Subcutaneous abdominal adipose tissue (tissue), 5 donors: ENCODE results near the gene BRPF1.
"Not testable (repeated sequence)": the region's sequence is repeated elsewhere in the genome, so short reads cannot be mapped to it uniquely, and the experiment has no call there.

Source experiments
- H3K27ac ChIP-seq: one replicate; pipeline ENCODE4 v1.7.0; 2013; ENCODE audit warnings: low read depth, mild to moderate bottlenecking, inconsistent platforms, low read length, moderate library complexity
- H3K27me3 ChIP-seq, 5 donors: one replicate each; pipeline ENCODE4 v1.7.0; 2013; ENCODE audit warnings: low read length in 5 of 5, inconsistent platforms in 1 of 5; ENCODE audit not compliant: control insufficient read depth in 5 of 5, insufficient read depth in 4 of 5
- H3K36me3 ChIP-seq, 5 donors: one replicate each; pipeline ENCODE4 v1.7.0; 2013; ENCODE audit warnings: low read length in 5 of 5; ENCODE audit not compliant: control insufficient read depth in 5 of 5, insufficient read depth in 5 of 5
- H3K4me1 ChIP-seq, 5 donors: one replicate each; pipeline ENCODE4 v1.7.0; 2013; ENCODE audit warnings: low read length in 5 of 5, mild to moderate bottlenecking in 3 of 5, moderate library complexity in 1 of 5; ENCODE audit not compliant: control insufficient read depth in 5 of 5, insufficient read depth in 5 of 5
- H3K4me3 ChIP-seq, 5 donors: one replicate each; pipeline ENCODE4 v1.7.0; 2013; ENCODE audit warnings: low read length in 5 of 5, low read depth in 1 of 5
- H3K9ac ChIP-seq, 5 donors: one replicate each; pipeline ENCODE4 v1.7.0; 2013; ENCODE audit warnings: low read length in 5 of 5, mild to moderate bottlenecking in 4 of 5, moderate library complexity in 3 of 5
- H3K9me3 ChIP-seq, 5 donors: one replicate each; pipeline ENCODE4 v1.7.0; 2013; ENCODE audit warnings: low read length in 5 of 5; ENCODE audit not compliant: control insufficient read depth in 5 of 5
- donor health status: healthy.
- donor health status: healthy.
- donor health status: healthy.
- donor health status: healthy.
- donor health status: healthy.

Gene BRPF1

GRCh38 chr3:9761919-9762318 lies 30.4 kb downstream of the BRPF1 start:
- Histone ChIP-seq H3K36me3 (peaks cover 7 to 81% (median 75%) of the 10 kb centered on the region in 5 donors), H3K9me3 (no peaks in the 10 kb centered on the region), H3K4me3 (no peak overlapping the region), H3K9ac (peak overlapping the region in 1 of 5 donors; percentile 15), H3K27ac (no peak overlapping the region), H3K27me3 (no peaks in the 10 kb centered on the region), H3K4me1 (peaks cover 0 to 6% (median 5%) of the 10 kb centered on the region in 5 donors)

- H3K36me3 ChIP-seq = peaks cover 6 to 72% (median 68%) of the 10 kb centered on the region in 5 donors
These were observed 31.3 kb downstream of the BRPF1 start for GRCh38 chr3:9762871-9763270.

GRCh38 chr3:9765865-9766264 lies 34.3 kb downstream of the BRPF1 start:
- no peaks in the 10 kb centered on the region for H3K9me3 ChIP-seq

More at GRCh38 chr3:9762871-9763270, 31.3 kb downstream of the BRPF1 start:
- Histone ChIP-seq H3K27me3 (no peaks in the 10 kb centered on the region), H3K4me3 (no peak overlapping the region), H3K9me3 (no peaks in the 10 kb centered on the region), H3K4me1 (peaks cover 0 to 16% (median 14%) of the 10 kb centered on the region in 5 donors), H3K27ac (no peak overlapping the region), H3K9ac (no peak overlapping the region)

GRCh38 chr3:9767418-9767817 lies 35.9 kb downstream of the BRPF1 start:
- H3K27me3 ChIP-seq = no peaks in the 10 kb centered on the region
- peaks cover 2 to 29% (median 28%) of the 10 kb centered on the region in 5 donors for H3K36me3 ChIP-seq
- H3K9ac ChIP-seq = peak overlapping the region in 4 of 5 donors; percentile 11 to 90 (median 44)
- H3K9me3 ChIP-seq = no peaks in the 10 kb centered on the region
- H3K4me1 ChIP-seq = peaks cover 13 to 55% (median 49%) of the 10 kb centered on the region in 5 donors
- peak overlapping the region; percentile 60 for H3K27ac ChIP-seq
- H3K4me3 ChIP-seq = peak overlapping the region in 2 of 5 donors; percentile 4 to 17

More at GRCh38 chr3:9765865-9766264, 34.3 kb downstream of the BRPF1 start:
- Histone ChIP-seq H3K9ac (no peak overlapping the region), H3K27me3 (no peaks in the 10 kb centered on the region), H3K27ac (no peak overlapping the region), H3K36me3 (peaks cover 2 to 44% (median 41%) of the 10 kb centered on the region in 5 donors), H3K4me1 (peaks cover 10 to 46% (median 42%) of the 10 kb centered on the region in 5 donors), H3K4me3 (no peak overlapping the region)

GRCh38 chr3:9768141-9768775 lies 36.7 kb downstream of the BRPF1 start:
- no peaks in the 10 kb centered on the region for H3K27me3 ChIP-seq
- peaks cover 2 to 21% (median 20%) of the 10 kb centered on the region in 5 donors for H3K36me3 ChIP-seq
- no peaks in the 10 kb centered on the region for H3K9me3 ChIP-seq
- H3K4me1 ChIP-seq = peaks cover 13 to 55% (median 49%) of the 10 kb centered on the region in 5 donors
- H3K27ac ChIP-seq = peak overlapping the region; percentile 97
- H3K4me3 ChIP-seq = peak overlapping the region; percentile 69 to 84 (median 81)
- peak overlapping the region; percentile 42 to 90 (median 77) for H3K9ac ChIP-seq

GRCh38 chr3:9769012-9769411 lies 37.5 kb downstream of the BRPF1 start:
- peaks cover 13 to 55% (median 49%) of the 10 kb centered on the region in 5 donors for H3K4me1 ChIP-seq
- no peaks in the 10 kb centered on the region for H3K9me3 ChIP-seq
- H3K9ac ChIP-seq = peak overlapping the region; percentile 77 to 91 (median 87)
- H3K36me3 ChIP-seq = peaks cover 2 to 17% (median 14%) of the 10 kb centered on the region in 5 donors
- H3K4me3 ChIP-seq = peak overlapping the region; percentile 69 to 84 (median 81)
- H3K27ac ChIP-seq = peak overlapping the region; percentile 97
- H3K27me3 ChIP-seq = no peaks in the 10 kb centered on the region

GRCh38 chr3:9769426-9770275 lies 38.1 kb downstream of the BRPF1 start, which contains the start of gene CAMK1:
TSS of gene CAMK1 (minus strand) at chr3:9769947. CDS start at chr3:9767749, 2,198 bp downstream.
- Histone ChIP-seq H3K9ac (peak within 1 kb of the TSS; percentile 77 to 91 (median 87)), H3K27me3 (no peaks in the 10 kb centered on the region), H3K4me1 (peaks cover 13 to 55% (median 49%) of the 10 kb centered on the region in 5 donors), H3K36me3 (peaks cover 2 to 14% (median 12%) of the 10 kb centered on the region in 5 donors), H3K9me3 (no peaks in the 10 kb centered on the region), H3K27ac (peak within 1 kb of the TSS; percentile 97), H3K4me3 (peak within 1 kb of the TSS; percentile 69 to 84 (median 81))

GRCh38 chr3:9770276-9770812 lies 38.8 kb downstream of the BRPF1 start:
- Histone ChIP-seq H3K27ac (peak overlapping the region; percentile 97), H3K9ac (peak overlapping the region; percentile 63 to 91 (median 87)), H3K36me3 (peaks cover under 1 to 12% (median 9%) of the 10 kb centered on the region in 5 donors), H3K4me3 (peak overlapping the region; percentile 69 to 84 (median 81)), H3K9me3 (no peaks in the 10 kb centered on the region), H3K27me3 (no peaks in the 10 kb centered on the region), H3K4me1 (peaks cover 13 to 55% (median 49%) of the 10 kb centered on the region in 5 donors)

GRCh38 chr3:9771007-9771406 lies 39.5 kb downstream of the BRPF1 start:
- H3K9ac ChIP-seq, H3K4me3 ChIP-seq, H3K36me3 ChIP-seq, H3K27me3 ChIP-seq, H3K9me3 ChIP-seq: not testable (repeated sequence)
- H3K27ac ChIP-seq = peak overlapping the region; percentile 97
- H3K4me1 ChIP-seq = peaks cover 13 to 55% (median 48%) of the 10 kb centered on the region in 5 donors
